ENCODE results near the gene KLRD1. TPM values are rescaled to one million over a fixed set of nuclear protein-coding genes. Genes with fewer than 3 reads are reported as not detected.

The KLRD1 gene
- total and polyA plus RNA-seq, 12 donors = 0.22 to 5.7 (median 1.2) TPM

GRCh38 chr12:10358969-10359368 is 51.3 kb downstream of the KLRD1 start:
- H3K9me3 ChIP-seq = peaks cover 0 to 5% (median 0%) of the 10 kb centered on the region in 11 donors
- 49 to 98% methylated on average over 1 of the region's 1 CpG for WGBS, 2 donors
- DNase-seq = no peak
- no peak overlapping the region for H3K27ac ChIP-seq
- TF ChIP-seq CTCF (IDR thresholded peaks at IDR 0.05) = no peak
- peaks cover 0 to 26% (median 9%) of the 10 kb centered on the region in 9 donors for H3K4me1 ChIP-seq
- H3K27me3 ChIP-seq = no peaks in the 10 kb centered on the region
- H3K4me3 ChIP-seq = no peak overlapping the region
- no peaks in the 10 kb centered on the region for H3K36me3 ChIP-seq
- ATAC-seq = no peak
- intact Hi-C loops (cut with DNase I) = no loop called here

GRCh38 chr12:10361084-10361483 is 53.4 kb downstream of the KLRD1 start:
- no peak for TF ChIP-seq CTCF (IDR thresholded peaks at IDR 0.05)
- no peaks in the 10 kb centered on the region for H3K27me3 ChIP-seq
- H3K4me1 ChIP-seq = peaks cover 0 to 42% (median 19%) of the 10 kb centered on the region in 9 donors
- peak overlapping the region in 1 of 10 donors; percentile 52 for H3K27ac ChIP-seq
- DNase-seq = no peak
- 82 to 84% methylated on average over 4 of the region's 4 CpGs for WGBS, 2 donors
- ATAC-seq = no peak
- no peak overlapping the region for H3K4me3 ChIP-seq
- no peaks in the 10 kb centered on the region for H3K36me3 ChIP-seq
- intact Hi-C loops (cut with DNase I) = loop anchor here in 3 of 10 donors (5.0 to 10.0 kb wide), 4 partner anchors 126 to 364 kb away; partner anchors contain the start of genes GABARAPL1 (in 1 of the 3) and YBX3 (in 1 of the 3)
- peaks cover 0 to 5% (median 0%) of the 10 kb centered on the region in 11 donors for H3K9me3 ChIP-seq

- Histone ChIP-seq H3K4me1 (peaks cover 0 to 48% (median 23%) of the 10 kb centered on the region in 9 donors), H3K4me3 (no peak overlapping the region), H3K27me3 (no peaks in the 10 kb centered on the region), H3K36me3 (no peaks in the 10 kb centered on the region), H3K9me3 (peaks cover 0 to 5% (median 0%) of the 10 kb centered on the region in 11 donors), H3K27ac (peak overlapping the region in 1 of 10 donors; percentile 52)
- intact Hi-C loops (cut with DNase I) = loop anchor here in 3 of 10 donors (5.0 to 10.0 kb wide), 4 partner anchors 127 to 363 kb away; partner anchors contain the start of genes GABARAPL1 (in 1 of the 3) and YBX3 (in 1 of the 3)
- DNase-seq (no peak), ATAC-seq (no peak)
- WGBS, 2 donors = 59 to 67% methylated on average over 4 of the region's 4 CpGs
- TF ChIP-seq CTCF (IDR thresholded peaks at IDR 0.05) = no peak
Measured at GRCh38 chr12:10361622-10362021, 54.0 kb downstream of the KLRD1 start.

GRCh38 chr12:10362325-10362724 is 54.7 kb downstream of the KLRD1 start:
- Histone ChIP-seq H3K4me1 (peaks cover 0 to 54% (median 27%) of the 10 kb centered on the region in 9 donors), H3K9me3 (peaks cover 0 to 5% (median 0%) of the 10 kb centered on the region in 11 donors), H3K4me3 (no peak overlapping the region), H3K36me3 (no peaks in the 10 kb centered on the region), H3K27ac (no peak overlapping the region), H3K27me3 (no peaks in the 10 kb centered on the region)
- ATAC-seq = no peak
- no peak for TF ChIP-seq CTCF (IDR thresholded peaks at IDR 0.05)
- no peak for DNase-seq
- WGBS, 2 donors = 64 to 71% methylated on average over 3 of the region's 3 CpGs
- intact Hi-C loops (cut with DNase I) = loop anchor here in 3 of 10 donors (5.0 to 10.0 kb wide), 4 partner anchors 128 to 362 kb away; partner anchors contain the start of genes GABARAPL1 (in 1 of the 3) and YBX3 (in 1 of the 3)
